Measurements from ENCODE around the gene CEACAM1. TPM values are rescaled to one million over a fixed set of nuclear protein-coding genes. Genes with fewer than 3 reads are reported as not detected.

CEACAM1 gene
- total and polyA plus RNA-seq, 2 of the 13 experiments (the other 11 are each of a cell fraction or from before 2014, with no cell fraction given) = 13.5 to 332 TPM

DNA sequence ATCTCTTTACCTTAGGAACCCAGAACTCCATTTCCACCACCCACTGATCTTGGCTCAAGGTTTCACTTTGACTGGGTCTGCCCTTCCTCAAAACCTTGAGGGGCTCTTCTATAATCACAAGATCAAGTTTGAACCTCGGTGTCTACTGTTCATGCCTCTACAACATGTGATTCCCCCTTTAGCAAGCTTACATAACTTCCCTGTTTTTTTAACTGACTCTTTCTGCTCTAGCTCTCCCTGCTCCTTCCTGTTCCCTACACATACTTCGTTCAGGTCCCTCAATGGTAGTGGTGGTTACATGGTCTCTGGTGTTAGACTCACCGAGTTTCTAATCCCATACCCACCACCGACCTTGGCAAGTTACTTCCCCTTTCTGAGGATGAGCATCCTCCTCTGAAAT, 39.7 kb upstream of the CEACAM1 start:
- no peak for ATAC-seq
- H4K20me1 ChIP-seq (ENCODE audit: insufficient read depth, low read length) = no peaks in the 10 kb centered on the region
- peaks cover 5% of the 10 kb centered on the region; the same call in 1 of the 2 replicates for H3K4me1 ChIP-seq (ENCODE audit: insufficient read depth, low read length)
- intact Hi-C loops (cut with micrococcal nuclease; ENCODE audit: unreplicated experiment) (no loop called here), in situ Hi-C loops (cut with HindIII; ENCODE audit: extremely low pct_ligation_motif_present, low pct_unique_long_range_greater_than_20kb) (no loop called here)
- 10% methylated on average over 4 of the region's 4 CpGs for WGBS (ENCODE audit: low lambda C conversion rate)
- H3K27me3 ChIP-seq (ENCODE audit: control insufficient read depth in 1 of 2, insufficient read depth in 2 of 2, low read length in 2 of 2) = peaks cover 0 to 18% of the 10 kb centered on the region in 2 experiments; a peak in 4 of 5 replicates
- no peak overlapping the region for H3K27ac ChIP-seq (ENCODE audit: extremely low read length, insufficient read depth, low read length)
- TF ChIP-seq GATAD2A (CRISPR knock-in tag; IDR thresholded peaks at IDR 0.05) (no peak), CENPT (CRISPR knock-in tag; IDR thresholded peaks at IDR 0.05; ENCODE audit: low read depth) (no peak), SOX13 (IDR thresholded peaks at IDR 0.05) (no peak), SOX13 (CRISPR knock-in tag; conservative IDR thresholded peaks at IDR 0.05 in 1 of 2, IDR thresholded peaks at IDR 0.05 in 1 of 2) (no peak), ZBTB7B (CRISPR knock-in tag; IDR thresholded peaks at IDR 0.05) (no peak), YY1 (IDR thresholded peaks at IDR 0.05; ENCODE audit: insufficient read depth, insufficient replicate concordance, low read depth, low read length) (no peak), RFX5 (IDR thresholded peaks at IDR 0.05; ENCODE audit: low read depth, low read length) (no peak), HES4 (CRISPR knock-in tag; IDR thresholded peaks at IDR 0.05; ENCODE audit: borderline replicate concordance) (no peak), ZNF543 (CRISPR knock-in tag; IDR thresholded peaks at IDR 0.05) (no peak), ZNF737 (CRISPR knock-in tag; IDR thresholded peaks at IDR 0.05; ENCODE audit: borderline replicate concordance) (no peak)
- TF ChIP-seq, protein P1, sequence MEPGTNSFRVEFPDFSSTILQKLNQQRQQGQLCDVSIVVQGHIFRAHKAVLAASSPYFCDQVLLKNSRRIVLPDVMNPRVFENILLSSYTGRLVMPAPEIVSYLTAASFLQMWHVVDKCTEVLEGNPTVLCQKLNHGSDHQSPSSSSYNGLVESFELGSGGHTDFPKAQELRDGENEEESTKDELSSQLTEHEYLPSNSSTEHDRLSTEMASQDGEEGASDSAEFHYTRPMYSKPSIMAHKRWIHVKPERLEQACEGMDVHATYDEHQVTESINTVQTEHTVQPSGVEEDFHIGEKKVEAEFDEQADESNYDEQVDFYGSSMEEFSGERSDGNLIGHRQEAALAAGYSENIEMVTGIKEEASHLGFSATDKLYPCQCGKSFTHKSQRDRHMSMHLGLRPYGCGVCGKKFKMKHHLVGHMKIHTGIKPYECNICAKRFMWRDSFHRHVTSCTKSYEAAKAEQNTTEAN (CRISPR knock-in tag; conservative IDR thresholded peaks at IDR 0.05) = no peak
- TF ChIP-seq, protein P2, sequence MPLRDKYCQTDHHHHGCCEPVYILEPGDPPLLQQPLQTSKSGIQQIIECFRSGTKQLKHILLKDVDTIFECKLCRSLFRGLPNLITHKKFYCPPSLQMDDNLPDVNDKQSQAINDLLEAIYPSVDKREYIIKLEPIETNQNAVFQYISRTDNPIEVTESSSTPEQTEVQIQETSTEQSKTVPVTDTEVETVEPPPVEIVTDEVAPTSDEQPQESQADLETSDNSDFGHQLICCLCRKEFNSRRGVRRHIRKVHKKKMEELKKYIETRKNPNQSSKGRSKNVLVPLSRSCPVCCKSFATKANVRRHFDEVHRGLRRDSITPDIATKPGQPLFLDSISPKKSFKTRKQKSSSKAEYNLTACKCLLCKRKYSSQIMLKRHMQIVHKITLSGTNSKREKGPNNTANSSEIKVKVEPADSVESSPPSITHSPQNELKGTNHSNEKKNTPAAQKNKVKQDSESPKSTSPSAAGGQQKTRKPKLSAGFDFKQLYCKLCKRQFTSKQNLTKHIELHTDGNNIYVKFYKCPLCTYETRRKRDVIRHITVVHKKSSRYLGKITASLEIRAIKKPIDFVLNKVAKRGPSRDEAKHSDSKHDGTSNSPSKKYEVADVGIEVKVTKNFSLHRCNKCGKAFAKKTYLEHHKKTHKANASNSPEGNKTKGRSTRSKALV (CRISPR knock-in tag; IDR thresholded peaks at IDR 0.05) = no peak
- TF ChIP-seq, protein P3, sequence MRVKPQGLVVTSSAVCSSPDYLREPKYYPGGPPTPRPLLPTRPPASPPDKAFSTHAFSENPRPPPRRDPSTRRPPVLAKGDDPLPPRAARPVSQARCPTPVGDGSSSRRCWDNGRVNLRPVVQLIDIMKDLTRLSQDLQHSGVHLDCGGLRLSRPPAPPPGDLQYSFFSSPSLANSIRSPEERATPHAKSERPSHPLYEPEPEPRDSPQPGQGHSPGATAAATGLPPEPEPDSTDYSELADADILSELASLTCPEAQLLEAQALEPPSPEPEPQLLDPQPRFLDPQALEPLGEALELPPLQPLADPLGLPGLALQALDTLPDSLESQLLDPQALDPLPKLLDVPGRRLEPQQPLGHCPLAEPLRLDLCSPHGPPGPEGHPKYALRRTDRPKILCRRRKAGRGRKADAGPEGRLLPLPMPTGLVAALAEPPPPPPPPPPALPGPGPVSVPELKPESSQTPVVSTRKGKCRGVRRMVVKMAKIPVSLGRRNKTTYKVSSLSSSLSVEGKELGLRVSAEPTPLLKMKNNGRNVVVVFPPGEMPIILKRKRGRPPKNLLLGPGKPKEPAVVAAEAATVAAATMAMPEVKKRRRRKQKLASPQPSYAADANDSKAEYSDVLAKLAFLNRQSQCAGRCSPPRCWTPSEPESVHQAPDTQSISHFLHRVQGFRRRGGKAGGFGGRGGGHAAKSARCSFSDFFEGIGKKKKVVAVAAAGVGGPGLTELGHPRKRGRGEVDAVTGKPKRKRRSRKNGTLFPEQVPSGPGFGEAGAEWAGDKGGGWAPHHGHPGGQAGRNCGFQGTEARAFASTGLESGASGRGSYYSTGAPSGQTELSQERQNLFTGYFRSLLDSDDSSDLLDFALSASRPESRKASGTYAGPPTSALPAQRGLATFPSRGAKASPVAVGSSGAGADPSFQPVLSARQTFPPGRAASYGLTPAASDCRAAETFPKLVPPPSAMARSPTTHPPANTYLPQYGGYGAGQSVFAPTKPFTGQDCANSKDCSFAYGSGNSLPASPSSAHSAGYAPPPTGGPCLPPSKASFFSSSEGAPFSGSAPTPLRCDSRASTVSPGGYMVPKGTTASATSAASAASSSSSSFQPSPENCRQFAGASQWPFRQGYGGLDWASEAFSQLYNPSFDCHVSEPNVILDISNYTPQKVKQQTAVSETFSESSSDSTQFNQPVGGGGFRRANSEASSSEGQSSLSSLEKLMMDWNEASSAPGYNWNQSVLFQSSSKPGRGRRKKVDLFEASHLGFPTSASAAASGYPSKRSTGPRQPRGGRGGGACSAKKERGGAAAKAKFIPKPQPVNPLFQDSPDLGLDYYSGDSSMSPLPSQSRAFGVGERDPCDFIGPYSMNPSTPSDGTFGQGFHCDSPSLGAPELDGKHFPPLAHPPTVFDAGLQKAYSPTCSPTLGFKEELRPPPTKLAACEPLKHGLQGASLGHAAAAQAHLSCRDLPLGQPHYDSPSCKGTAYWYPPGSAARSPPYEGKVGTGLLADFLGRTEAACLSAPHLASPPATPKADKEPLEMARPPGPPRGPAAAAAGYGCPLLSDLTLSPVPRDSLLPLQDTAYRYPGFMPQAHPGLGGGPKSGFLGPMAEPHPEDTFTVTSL (CRISPR knock-in tag; IDR thresholded peaks at IDR 0.05; ENCODE audit: borderline replicate concordance) = no peak
- POLR2A ChIA-PET = no interaction called here
- H3K79me2 ChIP-seq (ENCODE audit: insufficient read depth, low read length) = no peaks in the 10 kb centered on the region
- no TSS peak for BruUV-seq (replicated peaks)
- H3K9me3 ChIP-seq (ENCODE audit: low read length) = no peaks in the 10 kb centered on the region
- no peak for FAIRE-seq
- no peak overlapping the region for H3K4me3 ChIP-seq (replicated peaks in 1 of 3; ENCODE audit: insufficient read depth in 1 of 3, low read depth in 2 of 3, low read length in 3 of 3)
- CTCF ChIA-PET (ENCODE audit: low intra/inter-chr PET ratio, low total read pairs) = interaction anchor here (2.5 kb wide), 1 partner anchor 29 kb away, joined by 5 read pairs; no protein-coding TSS in a partner anchor
- H2AFZ ChIP-seq (ENCODE audit: low read length) = no peak overlapping the region
- DNase-seq (ENCODE audit: low spot score) = no peak
- H3K4me2 ChIP-seq (ENCODE audit: low read depth, low read length) = no peak overlapping the region
- no peaks in the 10 kb centered on the region for H3K36me3 ChIP-seq (replicated peaks in 1 of 2; ENCODE audit: control insufficient read depth in 1 of 2, insufficient read depth in 2 of 2, low read length in 2 of 2)
- H3K9ac ChIP-seq (ENCODE audit: insufficient read depth, low read depth, low read length) = no peak overlapping the region

All from HepG2 (cell line).